SK-N-SH (cell line): ENCODE results near the gene CASKIN2.

Experiments used
- POLR2AphosphoS5 ChIP-seq: IDR thresholded peaks from 2 replicates; pipeline ENCODE4 v1.6.1; 2012; ENCODE audit warnings: low read depth, low read length
- RAD21 ChIP-seq: IDR thresholded peaks from 2 replicates; pipeline ENCODE4 v1.6.1; 2012; ENCODE audit warnings: mild to moderate bottlenecking, low read length
- REST ChIP-seq: IDR thresholded peaks from 2 replicates; pipeline ENCODE4 v1.6.1; 2012; ENCODE audit warnings: mild to moderate bottlenecking, low read depth, low read length, moderate library complexity

- no peak for TF ChIP-seq REST
- no peak for TF ChIP-seq POLR2AphosphoS5
- TF ChIP-seq RAD21 = no peak
Measured at GRCh38 chr17:75490173-75490743, 25.1 kb downstream of the CASKIN2 start.
